DMS53 (cell line): Measurements from ENCODE around the gene EYS.
A peak's percentile ranks its signal among the peaks of the same experiment; 100 is the strongest.

Experiments used
- DNase-seq: peaks from one replicate; lab custom pipeline; 2025; lab: John Stamatoyannopoulos, UW

The EYS gene

DNA sequence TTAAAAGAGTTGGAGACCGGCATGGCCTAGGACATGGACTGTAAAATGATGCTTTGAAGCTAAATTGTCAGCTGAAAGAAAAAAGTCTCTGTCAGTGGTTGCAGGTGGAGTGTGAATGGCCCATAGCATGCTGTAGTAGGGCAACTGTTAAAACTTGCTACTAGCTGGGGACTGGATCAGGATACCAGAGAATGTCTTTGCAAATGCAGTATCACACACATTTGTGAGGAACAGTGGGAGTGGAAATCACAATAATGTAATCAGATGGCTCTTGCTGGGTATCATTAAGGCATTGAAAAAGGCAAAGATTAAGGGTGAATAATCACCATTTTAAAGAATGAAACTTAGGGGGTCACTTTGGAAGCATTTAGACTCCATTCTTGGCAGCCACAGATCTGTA, 737.9 kb downstream of the EYS start:
- DNase-seq: no peak

DNA sequence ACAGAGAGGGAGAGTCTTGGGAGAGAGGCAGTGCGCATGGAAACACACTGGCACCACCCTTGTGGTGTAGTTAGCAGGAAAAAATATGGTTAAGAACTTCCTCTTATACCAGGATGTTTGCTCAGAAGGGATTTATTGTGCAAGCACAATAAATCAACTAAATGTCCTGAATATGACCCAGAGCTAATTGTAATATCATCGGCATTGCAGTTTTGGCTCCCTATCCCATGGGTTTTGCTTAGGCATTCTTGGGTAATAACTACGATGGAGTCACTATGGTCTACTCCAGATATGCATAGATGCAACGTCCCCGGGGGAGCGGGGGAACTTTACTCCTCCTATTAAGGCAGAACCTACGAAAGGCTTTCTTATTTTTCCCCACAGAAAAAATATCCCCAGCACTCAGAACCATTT, 751.6 kb downstream of the EYS start:
- peak; percentile 31 for DNase-seq

DNA sequence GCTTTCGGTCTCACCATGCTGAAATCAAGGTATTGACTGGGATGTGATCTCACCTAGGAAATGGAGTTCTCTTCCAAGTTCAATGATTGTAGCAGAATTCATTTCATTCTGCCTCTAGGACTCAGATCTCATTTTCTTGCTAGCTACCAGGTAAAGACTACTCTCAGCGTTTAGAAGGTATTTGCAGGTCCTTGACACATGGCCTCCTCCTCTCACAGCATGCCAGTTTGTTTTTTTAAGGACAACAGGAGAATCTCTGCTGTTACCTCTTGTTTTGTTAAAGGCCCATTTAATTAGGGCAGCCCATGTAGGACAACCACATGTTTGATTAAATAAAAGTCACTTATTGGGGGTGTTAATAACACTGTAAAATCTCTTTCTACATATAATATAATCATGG, 757.8 kb downstream of the EYS start:
- no peak for DNase-seq

DNA sequence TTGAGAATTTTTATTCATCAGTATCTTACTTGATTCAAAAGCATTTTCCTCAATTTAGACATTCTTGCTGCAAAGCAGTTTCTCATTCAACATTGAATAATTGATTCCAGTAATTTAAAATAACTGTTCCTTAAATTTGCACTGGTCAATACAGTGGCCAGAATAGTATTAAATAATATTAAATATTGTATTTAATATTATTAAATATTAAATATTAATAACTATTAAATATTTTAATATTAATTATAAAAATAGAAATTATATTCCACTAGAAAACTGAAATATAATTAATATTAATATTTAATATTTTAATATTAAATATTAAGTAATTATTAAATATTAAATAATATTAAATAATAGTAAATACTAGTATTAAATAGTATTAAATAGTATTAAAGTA, 758.8 kb downstream of the EYS start:
- DNase-seq: no peak

DNA sequence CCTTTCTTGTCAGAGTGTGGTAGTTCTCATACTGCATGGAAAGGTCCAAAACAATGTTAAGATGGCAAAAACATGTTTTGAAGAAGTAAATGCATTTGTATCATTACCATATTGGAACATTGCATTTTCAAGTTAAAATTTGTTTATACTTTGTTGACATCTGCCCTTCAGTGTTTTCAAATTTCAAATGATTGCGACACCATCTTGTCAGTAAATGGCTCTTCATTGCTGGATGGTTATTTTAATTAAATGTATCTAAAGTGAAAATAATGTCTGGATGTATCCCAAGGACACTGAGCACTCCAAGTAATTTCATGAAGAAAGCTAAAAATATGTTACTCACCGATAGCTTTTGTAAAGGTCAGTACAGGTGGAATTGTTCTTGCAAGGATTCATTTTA, 761.6 kb downstream of the EYS start:
- no peak for DNase-seq

DNA sequence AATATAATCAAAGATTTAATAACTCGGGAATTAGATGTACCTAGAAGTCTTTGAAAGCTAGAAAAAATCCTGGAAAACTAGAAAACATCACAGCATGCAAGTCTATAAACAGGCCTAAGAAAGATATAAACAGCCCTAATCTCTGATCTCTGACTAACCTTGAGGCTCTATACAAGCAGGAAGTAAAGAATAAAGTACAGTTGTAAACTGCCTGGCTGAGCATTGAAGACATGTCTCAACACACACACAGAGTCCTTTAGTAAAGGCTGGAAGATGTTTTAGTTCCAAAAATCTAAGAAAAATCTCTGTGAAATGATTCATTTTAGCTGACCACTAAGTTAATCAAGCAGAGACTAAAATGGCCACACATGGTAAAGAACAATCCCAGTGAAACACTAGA, 774.5 kb downstream of the EYS start:
- no peak for DNase-seq

DNA sequence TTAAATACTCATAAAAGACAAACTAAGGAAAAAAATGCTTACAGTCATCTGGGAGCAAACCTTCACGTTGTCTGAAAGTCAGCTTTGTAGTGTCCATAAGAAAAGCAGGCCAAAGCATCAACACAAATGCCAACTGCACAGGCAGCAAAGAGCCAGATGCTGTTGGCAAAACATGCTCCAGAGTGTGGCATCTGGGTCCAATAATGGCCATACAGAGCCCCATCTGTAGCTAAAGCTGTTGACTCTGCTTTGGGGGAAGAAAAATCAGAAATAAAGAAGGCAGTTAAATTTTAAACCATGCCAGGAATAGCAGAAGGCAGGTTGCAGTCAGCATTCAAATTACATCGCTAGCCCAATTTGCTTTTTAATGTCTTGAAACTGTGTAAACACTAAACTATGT, 776.3 kb downstream of the EYS start:
- DNase-seq: no peak

DNA sequence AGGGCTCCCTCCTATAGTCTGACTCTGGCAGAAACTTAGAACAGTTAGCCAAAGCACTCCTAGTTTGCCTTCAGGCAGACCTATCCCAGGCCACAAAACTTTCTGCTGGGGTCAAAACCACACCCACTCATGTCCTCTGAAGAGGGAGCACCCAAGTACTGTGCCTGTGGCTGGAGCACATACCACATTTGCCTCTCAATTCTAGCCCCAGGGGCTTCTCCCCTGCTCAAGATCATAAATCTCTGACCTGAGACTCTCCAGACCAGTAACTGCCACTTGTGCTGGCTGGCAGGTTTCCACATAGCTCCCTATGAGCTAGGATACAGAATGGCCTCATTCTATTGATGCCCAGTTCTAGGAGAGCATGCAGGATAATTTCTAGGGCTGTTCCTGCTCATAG, 781.0 kb downstream of the EYS start:
- DNase-seq: no peak

DNA sequence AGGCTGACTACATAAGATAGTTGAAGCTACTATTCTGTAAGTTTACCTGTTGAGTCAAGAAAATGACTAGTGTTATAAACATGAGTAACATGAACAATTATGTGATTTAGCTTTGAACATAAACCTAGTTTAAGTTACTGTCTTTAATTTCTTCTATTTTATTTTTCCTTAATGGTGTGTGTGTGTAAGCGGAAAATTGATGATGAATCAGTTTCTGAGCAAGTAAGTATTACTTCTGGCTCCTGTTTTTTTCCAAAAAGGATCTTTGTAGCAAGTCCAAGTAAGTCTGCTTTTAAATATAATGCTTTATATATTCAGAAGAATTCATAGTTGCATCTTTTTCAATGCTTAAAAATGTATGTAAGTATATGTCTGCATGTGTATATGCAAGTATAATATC, 786.8 kb downstream of the EYS start:
- no peak for DNase-seq

DNA sequence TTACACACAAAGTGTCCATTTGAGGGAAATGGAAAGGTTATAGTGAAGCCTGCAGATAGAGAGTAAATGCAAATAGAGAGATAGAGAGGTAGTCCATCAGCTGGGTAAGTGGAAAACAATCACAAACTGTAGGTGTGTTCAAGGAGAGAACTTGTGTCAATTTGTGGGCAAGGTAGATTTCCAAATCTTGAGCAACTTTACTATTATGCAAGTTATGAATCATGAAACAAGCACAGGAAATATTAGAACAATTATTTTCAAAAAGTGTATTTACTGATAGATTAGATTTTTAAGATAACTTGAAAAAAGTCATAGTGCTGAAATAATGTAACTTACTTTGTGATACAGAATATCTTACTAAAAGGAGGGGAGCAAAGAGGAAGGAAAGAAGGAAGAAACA, 792.9 kb downstream of the EYS start:
- DNase-seq: no peak

DNA sequence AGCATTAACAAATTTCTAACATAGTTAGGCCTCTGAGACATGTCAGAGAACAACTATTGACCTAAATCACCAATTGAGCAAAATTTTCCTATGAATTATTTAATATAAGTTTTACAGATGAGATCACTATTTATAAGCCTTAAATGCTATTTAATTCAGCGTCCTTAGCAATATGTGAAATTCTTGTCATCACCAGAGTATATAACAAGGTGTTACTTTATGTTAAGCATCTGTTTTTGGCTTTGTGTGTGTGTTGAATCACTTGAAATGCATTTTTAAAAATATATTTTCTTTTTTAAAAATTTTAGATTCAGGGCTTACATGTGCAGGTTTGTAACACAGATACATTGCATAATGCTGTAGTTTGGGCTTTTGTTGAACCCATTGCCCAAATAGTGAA, 794.1 kb downstream of the EYS start:
- DNase-seq: no peak

DNA sequence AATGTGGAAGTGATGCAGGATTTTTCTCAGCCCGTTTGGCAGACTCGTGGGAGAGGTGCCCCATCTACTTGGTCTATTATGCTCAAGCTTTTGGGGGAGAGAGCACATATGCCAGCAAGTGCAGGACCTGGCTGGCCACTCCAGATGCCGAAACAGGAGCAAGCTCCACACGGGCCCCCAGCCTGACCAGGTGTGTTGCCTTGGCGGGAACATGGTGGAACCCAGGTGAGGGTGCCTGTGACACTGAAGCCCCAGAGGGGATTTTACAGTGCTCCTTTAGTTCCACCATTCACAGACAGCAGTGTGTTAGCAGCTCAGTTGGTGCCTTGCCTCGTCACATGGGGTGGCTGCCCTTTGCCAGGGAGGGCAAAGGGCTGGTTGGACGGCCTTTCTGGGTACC, 798.9 kb downstream of the EYS start:
- DNase-seq: no peak

DNA sequence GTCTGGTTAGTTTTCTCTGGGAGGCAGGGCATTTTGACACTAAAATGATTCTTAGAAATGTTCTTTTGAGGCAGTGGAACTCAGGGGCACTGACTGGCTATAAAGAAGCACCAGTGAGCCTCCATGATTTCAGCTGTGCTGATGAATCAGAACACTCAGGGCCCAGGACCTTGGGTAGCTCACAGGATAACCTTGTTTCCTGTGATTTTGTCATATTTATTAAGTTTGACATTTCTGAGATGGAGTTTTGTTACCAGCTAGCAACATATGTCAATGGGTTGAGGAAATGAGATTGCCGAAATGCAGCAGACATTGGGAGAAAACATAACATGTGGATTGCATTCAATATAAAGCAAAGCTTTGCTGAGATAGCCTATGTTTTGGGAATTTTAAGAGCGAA, 802.4 kb downstream of the EYS start:
- no peak for DNase-seq

DNA sequence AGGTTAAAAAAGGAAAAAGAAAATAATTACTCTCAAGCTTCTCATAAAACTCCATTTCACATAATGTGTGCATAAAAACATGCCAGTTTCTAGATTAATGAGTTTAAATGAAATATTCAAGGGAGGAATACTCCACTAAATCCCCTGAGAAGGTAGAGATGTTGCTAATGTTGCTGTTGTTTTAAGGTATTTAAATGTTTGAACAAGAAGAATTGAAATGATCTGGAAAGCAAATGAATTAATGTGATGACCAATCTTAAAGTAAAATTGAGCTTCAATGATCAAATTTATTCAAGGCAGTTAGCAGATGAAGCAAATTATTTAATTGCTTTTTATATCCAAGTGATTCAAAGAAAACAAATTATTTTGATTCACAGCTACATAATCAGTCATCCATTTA, 804.4 kb downstream of the EYS start:
- no peak for DNase-seq

DNA sequence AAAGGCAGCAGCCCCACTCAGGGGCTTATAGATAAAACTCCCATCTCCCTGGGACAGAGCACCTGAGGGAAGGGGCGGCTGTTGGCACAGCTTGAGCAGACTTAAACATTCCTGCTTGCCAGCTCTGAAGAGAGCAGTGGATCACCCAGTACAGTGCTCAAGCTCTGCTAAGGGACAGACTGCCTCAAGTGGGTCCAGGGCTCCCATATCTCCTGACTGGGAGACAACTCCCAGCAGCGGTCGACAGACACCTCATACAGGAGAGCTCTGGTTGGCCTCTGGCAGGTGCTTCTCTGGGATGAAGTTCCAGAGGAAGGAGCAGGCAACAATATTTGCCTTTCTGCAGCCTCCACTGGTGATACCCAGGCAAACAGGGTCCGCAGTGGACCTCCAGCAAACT, 810.1 kb downstream of the EYS start:
- no peak for DNase-seq

DNA sequence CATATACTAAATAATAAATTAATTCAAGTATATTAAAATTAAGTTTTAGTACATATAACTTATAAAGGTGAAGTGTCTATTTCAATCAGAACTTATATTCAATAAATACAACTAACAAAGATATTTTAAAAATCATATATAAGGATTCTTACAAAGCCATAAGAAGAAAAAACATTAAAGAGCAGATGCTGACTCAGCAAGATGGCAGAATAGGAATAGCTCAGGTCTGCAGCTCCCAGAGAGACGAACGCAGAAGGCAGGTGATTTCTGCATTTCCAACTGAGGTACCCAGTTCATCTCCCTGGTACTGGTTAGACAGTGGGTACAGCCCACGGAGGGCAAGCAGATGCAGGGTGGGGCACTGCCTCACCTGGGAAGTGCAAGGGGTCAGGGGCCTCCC, 811.1 kb downstream of the EYS start:
- DNase-seq: no peak

DNA sequence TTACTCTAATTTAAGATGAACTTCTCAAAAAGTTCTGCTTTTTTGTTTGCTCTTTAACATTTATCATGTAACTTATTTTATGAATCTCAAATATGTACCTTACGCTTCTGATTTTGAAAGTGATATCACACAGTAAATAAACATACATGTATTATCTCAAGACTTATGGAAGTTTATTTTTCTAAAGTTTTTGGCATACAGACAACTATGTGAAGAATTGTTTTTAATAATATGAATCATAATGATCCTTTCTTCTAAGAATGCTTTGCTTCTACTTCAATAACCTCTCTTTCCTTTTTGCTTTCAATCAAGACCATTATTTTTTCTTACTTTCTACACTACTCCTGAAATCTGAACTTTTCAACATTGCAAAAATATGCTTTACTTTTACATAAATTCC, 816.4 kb downstream of the EYS start:
- DNase-seq: no peak

DNA sequence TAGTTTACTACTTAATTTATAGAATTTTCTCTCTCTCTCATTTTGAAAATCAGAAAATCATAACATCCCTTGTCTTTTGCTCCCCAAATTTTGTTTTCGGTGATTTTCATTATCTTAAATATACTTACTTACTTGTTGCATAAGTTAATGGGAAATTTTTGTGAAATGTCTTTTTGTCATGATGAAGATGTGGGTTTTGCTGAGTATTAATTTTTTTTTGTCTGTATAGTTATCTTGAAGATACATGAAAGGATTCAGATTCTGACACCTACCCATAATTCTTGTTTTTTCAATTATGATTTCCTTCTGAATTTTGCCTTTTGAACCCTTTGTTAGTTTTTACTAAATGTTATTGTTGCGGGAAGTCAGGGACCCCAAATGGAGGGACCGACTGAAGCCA, 817.9 kb downstream of the EYS start:
- DNase-seq: no peak

DNA sequence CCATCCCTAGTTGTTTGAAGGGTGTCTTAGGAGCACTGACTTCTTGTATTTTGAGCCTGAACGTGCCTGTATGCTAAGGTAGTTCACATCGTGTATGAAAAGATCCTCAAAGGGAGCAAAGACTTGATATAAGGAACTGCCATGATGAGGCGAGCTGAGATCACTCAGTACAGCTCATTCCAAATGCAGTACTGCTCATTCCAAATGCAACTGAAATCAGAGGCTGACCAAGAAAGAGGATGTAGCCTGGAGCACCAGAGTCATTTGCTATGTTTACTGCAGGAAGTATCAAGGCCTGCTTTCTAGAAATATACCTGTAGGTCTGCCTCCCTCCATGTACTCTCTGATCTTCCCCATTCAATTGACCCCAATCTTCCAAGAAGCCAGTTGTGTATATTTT, 832.2 kb downstream of the EYS start:
- no peak for DNase-seq

DNA sequence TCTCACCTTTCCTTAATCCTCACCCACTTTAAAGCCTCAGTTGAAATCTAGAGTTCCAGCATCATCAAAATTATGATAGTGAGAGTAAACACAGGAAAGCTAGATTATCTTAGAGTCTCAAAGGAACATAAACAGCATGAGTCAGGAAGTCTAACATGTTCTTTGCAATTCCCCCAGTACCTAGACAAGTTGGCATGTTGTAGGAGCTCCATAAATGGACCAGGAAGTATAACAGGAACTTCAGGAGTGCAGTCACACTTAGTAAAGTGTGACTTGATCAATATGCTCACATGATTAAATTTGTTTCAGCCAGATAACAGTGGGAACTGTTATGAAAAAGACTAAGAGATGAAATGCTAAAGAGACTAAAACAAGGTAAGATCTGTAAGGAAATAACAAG, 834.4 kb downstream of the EYS start:
- DNase-seq: no peak

DNA sequence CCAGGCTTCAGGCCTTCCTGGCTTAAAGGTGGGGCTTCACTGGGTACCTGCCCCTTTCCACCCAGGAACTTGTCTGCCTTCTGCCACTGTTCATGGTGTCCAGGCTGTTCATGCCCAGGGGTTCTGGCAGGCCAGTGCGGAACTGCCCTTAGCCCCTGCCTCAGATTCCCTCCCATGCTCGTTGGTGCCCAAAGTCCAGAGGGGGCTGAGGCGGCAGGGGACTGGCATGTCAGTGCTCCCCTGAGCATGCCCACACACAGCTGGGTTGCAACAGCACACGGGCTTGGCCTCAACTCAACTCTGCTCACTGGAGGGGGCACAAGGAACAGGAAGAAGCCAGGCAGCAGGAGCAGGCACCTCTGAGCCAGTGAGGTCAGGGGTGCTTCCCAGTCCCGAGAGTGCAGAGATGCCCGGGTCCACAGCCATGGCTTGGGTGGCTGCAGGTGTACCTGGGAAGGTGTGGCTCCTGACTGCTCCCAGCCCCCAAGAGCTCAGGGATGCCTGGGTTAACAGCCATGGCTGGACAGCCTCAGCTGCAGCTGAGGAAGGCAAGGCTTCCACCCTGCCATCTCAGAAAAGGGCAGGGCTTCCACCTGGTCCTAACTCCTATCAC, 845.9 kb downstream of the EYS start:
- no peak for DNase-seq

DNA sequence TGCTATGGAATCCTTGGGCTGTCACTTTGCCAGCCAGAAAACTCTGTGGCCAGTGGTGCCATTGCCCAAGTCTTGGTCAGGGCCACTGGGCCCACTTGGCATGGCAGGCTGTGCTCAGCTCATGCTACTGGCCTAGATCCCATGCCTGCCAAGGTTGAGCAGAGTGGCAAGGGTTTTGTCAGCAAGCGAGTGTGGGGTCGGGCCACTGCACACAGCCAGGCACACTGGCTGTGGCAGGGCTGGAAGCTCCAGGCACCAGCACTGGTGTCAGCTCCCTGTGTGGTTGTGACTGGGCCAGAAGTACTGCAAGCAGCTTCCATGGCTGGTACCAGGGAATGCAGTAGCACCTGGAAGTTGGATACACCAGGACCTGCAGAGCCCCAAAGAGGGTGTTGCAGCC, 846.8 kb downstream of the EYS start:
- DNase-seq: no peak

DNA sequence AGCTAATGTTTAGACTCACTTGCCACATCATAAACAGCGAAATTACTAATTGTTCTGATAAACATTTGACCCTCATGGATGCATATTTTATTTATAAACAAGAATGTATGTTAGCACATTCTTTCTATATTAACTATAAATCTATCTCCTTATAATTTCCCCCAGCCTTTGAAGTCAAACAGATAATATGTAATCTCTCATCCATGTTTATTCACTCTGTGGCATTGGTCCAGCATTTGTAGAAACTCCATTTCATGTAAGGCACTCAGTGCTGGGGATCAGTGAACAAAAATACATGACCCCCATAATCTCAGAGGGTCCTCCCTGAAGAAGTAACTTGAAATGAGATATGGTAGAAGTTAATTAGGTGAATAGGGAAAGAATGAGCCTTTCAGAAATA, 856.9 kb downstream of the EYS start:
- no peak for DNase-seq

DNA sequence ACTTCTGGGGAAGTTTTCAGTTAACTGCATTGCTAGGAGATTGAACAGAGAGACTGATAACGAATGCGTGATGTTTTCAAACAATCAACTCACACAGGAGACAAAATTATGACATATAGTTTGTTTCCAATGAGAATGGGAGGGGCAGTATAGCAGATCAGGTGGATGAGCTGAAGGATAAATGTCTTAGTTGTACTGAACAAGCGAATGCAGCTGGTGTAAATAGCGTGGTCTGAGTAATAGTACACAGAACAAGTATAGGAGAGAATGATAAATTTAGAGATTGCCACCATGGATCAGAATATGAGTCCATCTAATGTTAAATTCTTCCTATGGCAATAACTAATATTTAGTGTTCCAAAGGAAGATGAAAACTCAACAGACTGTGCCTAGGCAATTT, 858.6 kb downstream of the EYS start:
- no peak for DNase-seq

DNA sequence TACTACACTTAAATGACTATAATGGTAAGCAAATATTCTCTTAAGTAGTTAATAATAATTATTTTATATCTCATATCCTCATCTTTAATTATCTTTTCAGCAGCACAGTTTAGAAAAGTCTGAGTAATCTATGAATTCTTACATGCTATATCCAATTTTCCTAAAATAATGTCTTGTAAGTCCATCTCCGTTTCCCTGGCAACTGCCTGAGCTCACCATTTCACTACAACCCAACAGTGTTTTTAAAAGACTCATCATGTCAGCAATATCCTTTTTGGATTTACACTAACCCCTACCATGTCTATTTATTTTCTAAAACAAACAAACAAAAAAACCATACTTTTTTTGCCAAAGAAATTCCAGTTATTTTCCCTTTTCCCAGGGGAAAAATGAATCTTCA, 859.6 kb downstream of the EYS start:
- DNase-seq: no peak
